ENCODE data around the gene NFKBIB. TPM values are rescaled to one million over a fixed set of nuclear protein-coding genes. Genes with fewer than 3 reads are reported as not detected.

Gene NFKBIB
- total and polyA plus RNA-seq, 2 of the 13 experiments (the other 11 are each of a cell fraction or from before 2014, with no cell fraction given) = 8.6 to 14.9 TPM

DNA sequence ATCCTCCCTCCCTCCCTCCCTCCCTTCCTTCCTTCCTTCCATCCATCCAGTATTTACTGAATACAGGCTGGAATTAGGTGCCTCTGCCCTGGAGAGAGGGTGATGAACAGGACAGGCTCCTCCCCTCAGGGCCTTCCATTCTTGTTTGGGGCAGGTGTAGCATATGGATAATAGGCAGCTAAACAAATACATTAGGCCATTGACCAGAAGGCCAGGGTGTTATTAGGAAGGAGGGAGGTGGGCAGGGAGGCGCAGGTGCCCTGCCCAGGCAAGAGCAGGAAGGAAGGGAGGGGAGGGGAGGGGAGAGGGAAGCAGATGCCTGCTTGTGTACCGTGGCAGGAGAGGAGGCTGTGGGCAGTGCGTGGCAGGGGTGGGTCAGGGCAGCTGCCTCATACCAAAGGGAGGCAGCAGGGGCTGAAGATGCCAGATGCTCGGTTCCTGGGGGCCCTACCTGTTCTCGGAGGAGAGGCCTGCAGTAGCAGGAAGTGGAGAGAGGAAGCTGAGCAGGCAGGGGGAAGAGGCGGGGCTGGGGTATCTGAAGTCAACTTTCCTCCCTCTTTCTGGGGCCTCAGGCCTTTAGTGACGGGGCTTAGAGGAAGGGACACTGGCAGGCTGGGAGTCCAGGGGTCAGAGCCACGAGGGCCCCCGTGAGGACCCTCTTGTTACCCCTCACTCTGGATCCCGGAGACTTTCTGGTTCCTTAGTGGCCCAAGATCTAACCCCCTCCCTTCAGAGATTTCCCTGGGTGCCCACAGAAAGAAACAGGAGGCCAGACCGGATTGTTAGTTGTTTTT lies 21.8 kb upstream of the NFKBIB start, which contains the start of gene RINL (continued):
- TF ChIP-seq PCBP1 (IDR thresholded peaks at IDR 0.05; ENCODE audit: borderline replicate concordance, low read depth, low read length) (peak; percentile 73; the same call in 1 of the 2 replicates), MAFK (conservative IDR thresholded peaks at IDR 0.05 in 1 of 2, IDR thresholded peaks at IDR 0.05 in 1 of 2; ENCODE audit: low read length in 2 of 2) (no peak), ARHGAP35 (CRISPR knock-in tag; IDR thresholded peaks at IDR 0.05; ENCODE audit: borderline replicate concordance) (no peak; the same call in 1 of the 2 replicates), ZMYM4 (CRISPR knock-in tag; IDR thresholded peaks at IDR 0.05) (0 out of 2 replicates have a peak, but pooled peaks have one; percentile 23), ZIK1 (CRISPR knock-in tag; IDR thresholded peaks at IDR 0.05; ENCODE audit: borderline replicate concordance, low read depth) (no peak), CEBPB (IDR thresholded peaks at IDR 0.05; ENCODE audit: borderline replicate concordance, low read depth, low read length) (no peak), SRSF9 (IDR thresholded peaks at IDR 0.05; ENCODE audit: borderline replicate concordance, insufficient read depth, low read depth, low read length, poor library complexity, severe bottlenecking) (no peak), ZSCAN22 (CRISPR knock-in tag; IDR thresholded peaks at IDR 0.05) (no peak), MTA1 (CRISPR knock-in tag; IDR thresholded peaks at IDR 0.05; ENCODE audit: borderline replicate concordance) (peak; percentile 48; the same call in 1 of the 2 replicates), ZNF674 (CRISPR knock-in tag; IDR thresholded peaks at IDR 0.05; ENCODE audit: low read depth) (no peak), ZNF138 (CRISPR knock-in tag; IDR thresholded peaks at IDR 0.05; ENCODE audit: low read depth) (no peak), RBFOX2 (IDR thresholded peaks at IDR 0.05; ENCODE audit: low read depth, low read length) (0 out of 2 replicates have a peak, but pooled peaks have one; percentile 19), ZEB1 (IDR thresholded peaks at IDR 0.05; ENCODE audit: insufficient replicate concordance, low read depth) (peak; percentile 60), NBN (conservative IDR thresholded peaks at IDR 0.05) (no peak), ARNT (IDR thresholded peaks at IDR 0.05) (no peak), HNRNPH1 (optimal IDR thresholded peaks at IDR 0.05; ENCODE audit: low read depth, low read length) (no peak), KDM5B (CRISPR knock-in tag; IDR thresholded peaks at IDR 0.05; ENCODE audit: borderline replicate concordance) (peak; percentile 40; the same call in 1 of the 2 replicates), ZNF431 (CRISPR knock-in tag; IDR thresholded peaks at IDR 0.05; ENCODE audit: borderline replicate concordance, low read depth) (no peak)
- TF ChIP-seq, protein P1, sequence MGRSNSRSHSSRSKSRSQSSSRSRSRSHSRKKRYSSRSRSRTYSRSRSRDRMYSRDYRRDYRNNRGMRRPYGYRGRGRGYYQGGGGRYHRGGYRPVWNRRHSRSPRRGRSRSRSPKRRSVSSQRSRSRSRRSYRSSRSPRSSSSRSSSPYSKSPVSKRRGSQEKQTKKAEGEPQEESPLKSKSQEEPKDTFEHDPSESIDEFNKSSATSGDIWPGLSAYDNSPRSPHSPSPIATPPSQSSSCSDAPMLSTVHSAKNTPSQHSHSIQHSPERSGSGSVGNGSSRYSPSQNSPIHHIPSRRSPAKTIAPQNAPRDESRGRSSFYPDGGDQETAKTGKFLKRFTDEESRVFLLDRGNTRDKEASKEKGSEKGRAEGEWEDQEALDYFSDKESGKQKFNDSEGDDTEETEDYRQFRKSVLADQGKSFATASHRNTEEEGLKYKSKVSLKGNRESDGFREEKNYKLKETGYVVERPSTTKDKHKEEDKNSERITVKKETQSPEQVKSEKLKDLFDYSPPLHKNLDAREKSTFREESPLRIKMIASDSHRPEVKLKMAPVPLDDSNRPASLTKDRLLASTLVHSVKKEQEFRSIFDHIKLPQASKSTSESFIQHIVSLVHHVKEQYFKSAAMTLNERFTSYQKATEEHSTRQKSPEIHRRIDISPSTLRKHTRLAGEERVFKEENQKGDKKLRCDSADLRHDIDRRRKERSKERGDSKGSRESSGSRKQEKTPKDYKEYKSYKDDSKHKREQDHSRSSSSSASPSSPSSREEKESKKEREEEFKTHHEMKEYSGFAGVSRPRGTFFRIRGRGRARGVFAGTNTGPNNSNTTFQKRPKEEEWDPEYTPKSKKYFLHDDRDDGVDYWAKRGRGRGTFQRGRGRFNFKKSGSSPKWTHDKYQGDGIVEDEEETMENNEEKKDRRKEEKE (IDR thresholded peaks at IDR 0.05) = no peak
- TF ChIP-seq, protein P2, sequence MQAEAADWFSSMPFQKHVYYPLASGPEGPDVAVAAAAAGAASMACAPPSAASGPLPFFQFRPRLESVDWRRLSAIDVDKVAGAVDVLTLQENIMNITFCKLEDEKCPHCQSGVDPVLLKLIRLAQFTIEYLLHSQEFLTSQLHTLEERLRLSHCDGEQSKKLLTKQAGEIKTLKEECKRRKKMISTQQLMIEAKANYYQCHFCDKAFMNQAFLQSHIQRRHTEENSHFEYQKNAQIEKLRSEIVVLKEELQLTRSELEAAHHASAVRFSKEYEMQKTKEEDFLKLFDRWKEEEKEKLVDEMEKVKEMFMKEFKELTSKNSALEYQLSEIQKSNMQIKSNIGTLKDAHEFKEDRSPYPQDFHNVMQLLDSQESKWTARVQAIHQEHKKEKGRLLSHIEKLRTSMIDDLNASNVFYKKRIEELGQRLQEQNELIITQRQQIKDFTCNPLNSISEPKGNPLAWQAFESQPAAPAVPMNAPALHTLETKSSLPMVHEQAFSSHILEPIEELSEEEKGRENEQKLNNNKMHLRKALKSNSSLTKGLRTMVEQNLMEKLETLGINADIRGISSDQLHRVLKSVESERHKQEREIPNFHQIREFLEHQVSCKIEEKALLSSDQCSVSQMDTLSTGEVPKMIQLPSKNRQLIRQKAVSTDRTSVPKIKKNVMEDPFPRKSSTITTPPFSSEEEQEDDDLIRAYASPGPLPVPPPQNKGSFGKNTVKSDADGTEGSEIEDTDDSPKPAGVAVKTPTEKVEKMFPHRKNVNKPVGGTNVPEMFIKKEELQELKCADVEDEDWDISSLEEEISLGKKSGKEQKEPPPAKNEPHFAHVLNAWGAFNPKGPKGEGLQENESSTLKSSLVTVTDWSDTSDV (CRISPR knock-in tag; IDR thresholded peaks at IDR 0.05) = no peak
- TF ChIP-seq, protein P3, sequence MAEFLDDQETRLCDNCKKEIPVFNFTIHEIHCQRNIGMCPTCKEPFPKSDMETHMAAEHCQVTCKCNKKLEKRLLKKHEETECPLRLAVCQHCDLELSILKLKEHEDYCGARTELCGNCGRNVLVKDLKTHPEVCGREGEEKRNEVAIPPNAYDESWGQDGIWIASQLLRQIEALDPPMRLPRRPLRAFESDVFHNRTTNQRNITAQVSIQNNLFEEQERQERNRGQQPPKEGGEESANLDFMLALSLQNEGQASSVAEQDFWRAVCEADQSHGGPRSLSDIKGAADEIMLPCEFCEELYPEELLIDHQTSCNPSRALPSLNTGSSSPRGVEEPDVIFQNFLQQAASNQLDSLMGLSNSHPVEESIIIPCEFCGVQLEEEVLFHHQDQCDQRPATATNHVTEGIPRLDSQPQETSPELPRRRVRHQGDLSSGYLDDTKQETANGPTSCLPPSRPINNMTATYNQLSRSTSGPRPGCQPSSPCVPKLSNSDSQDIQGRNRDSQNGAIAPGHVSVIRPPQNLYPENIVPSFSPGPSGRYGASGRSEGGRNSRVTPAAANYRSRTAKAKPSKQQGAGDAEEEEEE (CRISPR knock-in tag; IDR thresholded peaks at IDR 0.05; ENCODE audit: borderline replicate concordance) = no peak
